SU-DHL-6 (cell line): ENCODE data around the gene ABHD2.

Source experiments
- CTCF ChIP-seq: fragments of 200-600 bp; sonication (generic); IDR thresholded peaks from one replicate; pipeline ENCODE4 v1.5.1; 2017; ENCODE audit warnings: antibody characterized with exemption, mild to moderate bottlenecking, low read length, moderate library complexity; ENCODE audit not compliant: insufficient read depth, poor library complexity, severe bottlenecking
- EZH2phosphoT487 ChIP-seq: fragments of 200-600 bp; sonication (generic), shearing (Covaris generic); conservative IDR thresholded peaks from 2 replicates; pipeline ENCODE4 v1.6.1; 2018; ENCODE audit warnings: mild to moderate bottlenecking, antibody characterized with exemption, low read length, moderate library complexity, mixed read lengths

- no peak for TF ChIP-seq CTCF
- TF ChIP-seq EZH2phosphoT487 = no peak
These were observed 9.1 kb upstream of the ABHD2 start for GRCh38 chr15:89078851-89079810.
